GM12878 (cell line): ENCODE results near the gene PLXNB2. TPM values are rescaled to one million over a fixed set of nuclear protein-coding genes. Genes with fewer than 3 reads are reported as not detected.

Experiments used
- ATAC-seq: fragments of 200-7000 bp; cut with Tn5 transposase; 3 replicates; pipeline ENCODE4 v1.9.1; 2020; ENCODE audit warnings: mild to moderate bottlenecking, moderate library complexity
- BruUV-seq: library from RNA; stranded (reverse); fragments of 400-500 nt; replicated peaks from 2 replicates; lab custom pipeline; 2021; lab: Mats Ljungman, UMichigan
- CTCF ChIA-PET: fragments of 300-600 bp; sonication (Branson Sonifier 250); formaldehyde crosslinking; extraction: SDS; loops from one replicate; lab custom pipeline; 2021; ENCODE audit warnings: inconsistent platforms; lab: Yijun Ruan, JAX
- POLR2A ChIA-PET: fragments of 350-600 bp; formaldehyde crosslinking; extraction: SDS; loops from one replicate; lab custom pipeline; 2021; ENCODE audit warnings: inconsistent platforms; lab: Charles Lee
- RAD21 ChIA-PET: fragments of 300-600 bp; sonication (Branson Sonifier 250); formaldehyde crosslinking; loops from one replicate; lab custom pipeline; 2023; ENCODE audit warnings: antibody characterized with exemption; ENCODE audit not compliant: unreplicated experiment; lab: Charles Lee
- SMC1A ChIA-PET: fragments of 300-600 bp; sonication (Branson Sonifier 250); formaldehyde crosslinking; loops from one replicate; lab custom pipeline; 2023; ENCODE audit not compliant: unreplicated experiment, uncharacterized antibody; lab: Charles Lee
- DNase-seq: peaks from one replicate; pipeline ENCODE4 v3.0.0-alpha.2; 2011; ENCODE audit warnings: low read depth, low spot score
- FAIRE-seq: peaks from 3 replicates; lab custom pipeline; 2011; peaks lifted over from hg19 to GRCh38; lab: Jason Lieb, UNC
- H2AFZ ChIP-seq: 2 replicates; pipeline ENCODE4 v1.6.0; 2011; ENCODE audit warnings: low read depth, low read length, control low read depth; ENCODE audit not compliant: control insufficient read depth
- H3K27ac ChIP-seq: 2 replicates; pipeline ENCODE4 v1.5.1; 2011; ENCODE audit warnings: control low read depth; ENCODE audit not compliant: control insufficient read depth, insufficient read depth
- H3K27me3 ChIP-seq, 2 experiments: replicated peaks in 1 of 2; 2 replicates each; pipeline versions ENCODE4 v1.6.0 to v1.6.1; 2011; ENCODE audit warnings: low read length in 1 of 2; ENCODE audit not compliant: control insufficient read depth in 2 of 2, insufficient read depth in 2 of 2
- H3K36me3 ChIP-seq, 2 experiments: 2 replicates each; pipeline ENCODE4 v1.5.1; 2011; ENCODE audit warnings: low read length in 1 of 2; ENCODE audit not compliant: control insufficient read depth in 2 of 2, insufficient read depth in 2 of 2
- H3K4me1 ChIP-seq: 2 replicates; pipeline ENCODE4 v1.6.1; 2011; ENCODE audit warnings: mild to moderate bottlenecking, low read length, moderate library complexity, mixed read lengths; ENCODE audit not compliant: control insufficient read depth, insufficient read depth
- H3K4me2 ChIP-seq: 2 replicates; pipeline ENCODE4 v1.6.0; 2011; ENCODE audit warnings: control low read depth; ENCODE audit not compliant: control insufficient read depth, insufficient read depth
- H3K4me3 ChIP-seq: fragments of 200-600 bp; sonication (generic); 2 replicates; pipeline ENCODE4 v1.5.1; 2016
- H3K79me2 ChIP-seq: 2 replicates; pipeline ENCODE4 v1.6.0; 2011; ENCODE audit warnings: low read length; ENCODE audit not compliant: control insufficient read depth, insufficient read depth
- H3K9ac ChIP-seq: 2 replicates; pipeline ENCODE4 v1.8.0; 2011; ENCODE audit warnings: low read length, control low read depth, mixed read lengths; ENCODE audit not compliant: control insufficient read depth, insufficient read depth
- H3K9me3 ChIP-seq: replicated peaks from 3 replicates; pipeline ENCODE4 v1.5.1; 2011; ENCODE audit warnings: mild to moderate bottlenecking, low read length; ENCODE audit not compliant: control insufficient read depth, insufficient read depth
- H4K20me1 ChIP-seq: 2 replicates; pipeline ENCODE4 v1.6.0; 2011; ENCODE audit not compliant: control insufficient read depth, insufficient read depth
- CEBPB ChIP-seq, 2 experiments: fragments of 150-350 bp in 1 of 2; IDR thresholded peaks; 2 replicates each; pipeline ENCODE4 v1.6.1; 2012 to 2014; ENCODE audit warnings: low read depth in 2 of 2, low read length in 2 of 2, borderline replicate concordance in 1 of 2, inconsistent platforms in 1 of 2
- CEBPZ ChIP-seq: fragments of 150-350 bp; IDR thresholded peaks from 2 replicates; pipeline ENCODE4 v1.6.1; 2016; ENCODE audit warnings: low read depth, low read length
- CHD2 ChIP-seq: IDR thresholded peaks from 2 replicates; pipeline ENCODE4 v1.6.1; 2011; ENCODE audit warnings: low read depth, low read length, improper control_type of control experiment, borderline replicate concordance
- HCFC1 ChIP-seq: fragments of 150-350 bp; IDR thresholded peaks from 2 replicates; pipeline ENCODE4 v1.6.1; 2014; ENCODE audit warnings: low read length
- REST ChIP-seq: IDR thresholded peaks from 2 replicates; pipeline ENCODE4 v1.6.1; 2012; ENCODE audit warnings: mild to moderate bottlenecking, low read depth, low read length
- RFX5 ChIP-seq: IDR thresholded peaks from 2 replicates; pipeline ENCODE4 v1.6.1; 2011; ENCODE audit warnings: low read depth, low read length, improper control_type of control experiment
- TCF3 ChIP-seq: IDR thresholded peaks from 2 replicates; pipeline ENCODE4 v1.6.1; 2012; ENCODE audit warnings: low read depth, mild to moderate bottlenecking, low read length, borderline replicate concordance; ENCODE audit not compliant: insufficient read depth
- USF1 ChIP-seq: IDR thresholded peaks from 2 replicates; pipeline ENCODE4 v1.6.1; 2011; ENCODE audit warnings: borderline replicate concordance, low read depth, mild to moderate bottlenecking, moderate library complexity, mixed read lengths, low read length; ENCODE audit not compliant: insufficient read depth; ENCODE audit errors: extremely low read length
- ZBTB11 ChIP-seq: fragments of 450-650 bp; formaldehyde crosslinking; IDR thresholded peaks from 2 replicates; pipeline ENCODE4 v1.5.0; 2022; ENCODE audit warnings: mild to moderate bottlenecking, missing genetic modification characterization
- WGBS: methylation state at CpG from one replicate; pipeline ENCODE4 v1.1.6; 2016; ENCODE audit warnings: low lambda C conversion rate; ENCODE audit not compliant: insufficient replicate concordance, insufficient coverage; ENCODE audit errors: missing lambda C conversion rate; 5-methylcytosine and 5-hydroxymethylcytosine counted together
- in situ Hi-C: fragments of 300-500 bp; cut with MboI; formaldehyde crosslinking; loops from 9 replicates; pipeline ENCODE4 v1.14.3; 2018; ENCODE audit warnings: mixed read lengths
- intact Hi-C: fragments of 100-400 bp; cut with micrococcal nuclease; formaldehyde crosslinking; loops from one replicate; pipeline ENCODE4 v1.14.2; 2022; ENCODE audit not compliant: unreplicated experiment
- polyA plus RNA-seq, 11 experiments: library from polyadenylated mRNA; depleted of rRNA in 4 of 11; unstranded in 6 of 11; stranded (reverse) in 5 of 11; fragments of >200 nt; fragmentation: Nextera tagmentation in 4 of 11; fragmentation: Illumina TruSeq in 1 of 11; extraction: Ambion mirVana in 4 of 11; extraction: Trizol in 1 of 11; gene quantifications; 1 replicate in 1 of 11; 2 replicates in 10 of 11; pipeline versions ENCODE4 v1.2.1 to v1.2.3, GENCODE V29; 2011 to 2016; ENCODE audit warnings: inconsistent platforms in 2 of 11, missing spikeins in 2 of 11, low read depth in 1 of 11
- total RNA-seq, 4 experiments: library from RNA; depleted of rRNA in 3 of 4; stranded (reverse); fragments of >200 nt in 3 of 4; fragmentation: Illumina TruSeq in 1 of 4; extraction: Trizol in 1 of 4; gene quantifications; 2 replicates each; pipeline versions ENCODE4 v1.2.1 to v1.2.3, GENCODE V29; 2013 to 2021

PLXNB2 gene
- total and polyA plus RNA-seq, 10 of the 15 experiments (the other 5 are each of a cell fraction or from before 2014, with no cell fraction given): 0.68 to 134 (median 41.9) TPM

GRCh38 chr22:50227579-50228215 is 79.7 kb downstream of the PLXNB2 start (continued):
- TF ChIP-seq USF1: no peak
- no peak for TF ChIP-seq RFX5
- TF ChIP-seq CHD2: no peak
- no peak for TF ChIP-seq HCFC1
- TF ChIP-seq CEBPB (IDR thresholded peaks at IDR 0.05; ENCODE audit: borderline replicate concordance in 1 of 2, low read depth in 2 of 2, low read length in 2 of 2): no peak
- TF ChIP-seq TCF3: no peak
- no peak for TF ChIP-seq CEBPZ

- Histone ChIP-seq H3K4me1 (no peaks in the 10 kb centered on the region), H3K79me2 (no peaks in the 10 kb centered on the region), H3K27ac (no peak overlapping the region), H3K4me3 (no peak overlapping the region), H3K9me3 (no peaks in the 10 kb centered on the region), H3K4me2 (no peak overlapping the region), H3K36me3 (peaks cover 9 to 21% of the 10 kb centered on the region in 2 experiments; a peak in 3 of 4 replicates), H2AFZ (no peak overlapping the region), H3K9ac (no peak overlapping the region), H4K20me1 (no peaks in the 10 kb centered on the region), H3K27me3 (no peaks in the 10 kb centered on the region)
- ChIA-PET CTCF (no interaction called here), POLR2A (no interaction called here), RAD21 (no interaction called here), SMC1A (interaction anchor here (1.3 kb wide), 1 partner anchor 78 kb away, joined by 3 read pairs; no protein-coding TSS in a partner anchor)
- 89% methylated on average over 12 of the region's 18 CpGs for WGBS
- ATAC-seq (no peak), DNase-seq (no peak), FAIRE-seq (no peak)
- in situ Hi-C loops: no loop called here
- intact Hi-C loops: no loop called here
- no TSS peak for BruUV-seq
- TF ChIP-seq REST (no peak), ZBTB11 (no peak)
These were observed 80.6 kb downstream of the PLXNB2 start for GRCh38 chr22:50226875-50227165.
